Suppressor macrophage (primary cell): Measurements from ENCODE around the gene PHLDB1.
A peak's percentile ranks its signal among the peaks of the same experiment; 100 is the strongest.
"Not testable (repeated sequence)": the region's sequence is repeated elsewhere in the genome, so short reads cannot be mapped to it uniquely, and the experiment has no call there.

Experiments used
- DNase-seq, 4 experiments: peaks; one replicate each; pipeline ENCODE4 v3.0.0-alpha.2; 2020 to 2022

Gene PHLDB1

GRCh38 chr11:118606157-118606843 is 1.1 kb upstream of the PHLDB1 start:
- DNase-seq = no peak

- no peak for DNase-seq
Measured at GRCh38 chr11:118606844-118607228, 579 bp upstream of the PHLDB1 start.

GRCh38 chr11:118608360-118609227 is 1.2 kb downstream of the PHLDB1 start:
- DNase-seq = peak; percentile 83 to 90 (median 86)

- peak in 2 of 4 experiments; percentile 28 to 35 for DNase-seq
Measured at GRCh38 chr11:118609380-118610224, 2.2 kb downstream of the PHLDB1 start.

- DNase-seq = peak in 2 of 4 experiments; percentile 22 to 30
Measured at GRCh38 chr11:118610225-118610772, 2.9 kb downstream of the PHLDB1 start.

GRCh38 chr11:118610773-118611432 is 3.5 kb downstream of the PHLDB1 start:
- peak; percentile 62 to 90 (median 78) for DNase-seq

- not testable (repeated sequence) for DNase-seq
Measured at GRCh38 chr11:118611433-118611795, 4.0 kb downstream of the PHLDB1 start.

GRCh38 chr11:118612378-118612777 is 5.0 kb downstream of the PHLDB1 start:
- DNase-seq = no peak

GRCh38 chr11:118614511-118614910 is 7.1 kb downstream of the PHLDB1 start:
- DNase-seq = no peak

- no peak for DNase-seq
Measured at GRCh38 chr11:118615282-118615975, 8.0 kb downstream of the PHLDB1 start.

- no peak for DNase-seq
Measured at GRCh38 chr11:118615976-118616371, 8.6 kb downstream of the PHLDB1 start.

GRCh38 chr11:118618115-118618990 is 10.9 kb downstream of the PHLDB1 start:
- no peak for DNase-seq

- DNase-seq = no peak
Measured at GRCh38 chr11:118618991-118619375, 11.6 kb downstream of the PHLDB1 start.

GRCh38 chr11:118619444-118620197 is 12.2 kb downstream of the PHLDB1 start:
- peak; percentile 80 to 95 (median 88) for DNase-seq

- peak in 3 of 4 experiments; percentile 32 to 45 (median 38) for DNase-seq
Measured at GRCh38 chr11:118620529-118621070, 13.2 kb downstream of the PHLDB1 start.

- peak; percentile 71 to 87 (median 79) for DNase-seq
Measured at GRCh38 chr11:118621071-118621783, 13.8 kb downstream of the PHLDB1 start.

- no peak for DNase-seq
Measured at GRCh38 chr11:118621784-118622375, 14.5 kb downstream of the PHLDB1 start.
